Testis (tissue), 2 donors: Measurements from ENCODE around the gene RGL2.
A peak's percentile ranks its signal among the peaks of the same experiment; 100 is the strongest.

Experiments used
- CTCF ChIP-seq, 3 experiments: fragments of 450-650 bp in 2 of 3; fragments of 200-600 bp in 1 of 3; sonication (generic) in 1 of 3; IDR thresholded peaks; one replicate each; pipeline ENCODE4 v1.5.1; 2016 to 2019; ENCODE audit warnings: antibody characterized with exemption in 3 of 3, mild to moderate bottlenecking in 2 of 3, moderate library complexity in 1 of 3
- POLR2A ChIP-seq: fragments of 450-650 bp; IDR thresholded peaks from one replicate; pipeline ENCODE4 v1.6.1; 2017; ENCODE audit warnings: antibody characterized with exemption, mild to moderate bottlenecking, moderate library complexity

- TF ChIP-seq CTCF (IDR thresholded peaks at IDR 0.05) (peak in 1 of 3 experiments; percentile 6), POLR2A (peak; percentile 96)
Measured at GRCh38 chr6:33271468-33272274, 27.1 kb downstream of the RGL2 start, which contains the start of the genes RPS18 and VPS52.
